GM19397 (cell line): Measurements from ENCODE around the gene MSS51.

ENCODE experiments used
- ATAC-seq: cut with Tn5 transposase; IDR thresholded peaks from one replicate; pipeline ENCODE4 v1.9.1; 2021; ENCODE audit warnings: mild to moderate bottlenecking, moderate library complexity; ENCODE audit not compliant: unreplicated experiment

Gene MSS51

DNA sequence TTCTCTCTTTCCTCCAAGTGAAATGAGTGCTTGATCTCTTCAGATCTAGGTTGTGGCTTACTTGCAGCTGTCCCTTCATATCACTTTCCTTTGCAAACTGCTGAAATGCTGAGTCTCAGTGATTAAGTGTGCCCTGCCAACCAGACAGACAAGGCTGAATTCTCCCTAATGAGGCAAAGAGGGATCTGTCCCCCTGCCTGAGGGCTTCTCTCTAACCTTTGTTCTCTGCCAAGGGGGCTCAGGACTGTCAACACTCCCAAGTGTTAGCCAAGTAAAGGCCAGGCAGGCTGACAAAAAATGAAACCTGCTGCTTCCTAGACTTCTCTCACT is at the start of gene MSS51:
Gene MSS51, minus strand, starts transcription at position 24 of the 330 bp plus-strand sequence. CDS start 5,277 bp downstream, outside the sequence.
- ATAC-seq = no peak

DNA sequence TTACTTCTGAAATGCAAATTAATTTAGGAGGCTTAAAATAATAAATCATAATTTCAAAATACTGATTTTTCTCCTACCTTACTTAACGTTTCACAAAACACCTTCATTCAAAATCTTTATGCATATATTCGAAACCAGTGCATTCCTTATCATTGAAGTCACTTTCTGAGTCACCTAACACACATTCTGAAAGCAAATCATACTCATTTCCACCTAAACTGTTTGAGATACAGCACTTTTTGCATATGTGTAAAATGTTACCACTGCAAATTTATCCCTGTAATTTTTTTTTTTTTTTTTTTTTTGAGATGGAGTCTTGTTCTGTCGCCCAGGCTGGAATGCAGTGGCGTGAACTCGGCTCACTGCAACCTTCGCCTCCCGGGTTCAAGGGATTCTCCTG is 46.8 kb upstream of the MSS51 start:
- no peak for ATAC-seq

DNA sequence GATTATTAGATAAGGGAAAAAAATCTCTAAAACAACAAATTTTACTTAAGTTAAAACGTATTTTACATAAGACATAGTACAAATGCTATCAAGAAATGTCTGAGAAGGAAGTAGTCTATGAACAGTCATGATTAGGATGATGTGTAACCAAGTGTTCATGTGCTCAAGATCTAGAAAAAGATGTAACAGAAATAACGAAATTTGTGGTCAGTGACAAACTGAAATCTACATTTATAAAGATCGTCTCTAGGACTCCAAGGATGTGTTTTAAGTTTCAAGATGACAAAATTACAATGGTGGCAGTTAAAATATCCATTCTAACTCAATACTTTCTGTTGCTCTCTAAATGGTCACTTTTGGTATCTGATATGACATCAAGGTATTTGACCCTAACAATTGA is 45.3 kb upstream of the MSS51 start:
- no peak for ATAC-seq

DNA sequence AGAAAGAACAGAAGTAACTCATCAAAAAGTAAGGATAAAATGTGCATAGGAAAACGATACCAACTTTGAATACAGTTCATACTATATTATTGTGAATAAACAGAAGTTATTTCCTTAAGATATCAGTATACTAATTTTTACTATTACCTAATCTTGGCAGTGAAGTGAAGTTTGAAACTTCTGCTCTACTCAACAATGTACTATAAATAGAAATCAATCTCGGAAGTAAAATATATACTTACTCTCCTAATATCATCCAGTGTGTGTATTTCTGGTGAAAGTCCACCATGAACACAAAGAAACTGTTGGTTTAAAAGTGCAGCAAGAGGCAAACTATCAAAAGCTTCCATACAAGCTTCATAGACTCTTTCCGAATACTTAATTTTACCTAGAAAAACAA is 37.9 kb upstream of the MSS51 start:
- ATAC-seq = no peak

DNA sequence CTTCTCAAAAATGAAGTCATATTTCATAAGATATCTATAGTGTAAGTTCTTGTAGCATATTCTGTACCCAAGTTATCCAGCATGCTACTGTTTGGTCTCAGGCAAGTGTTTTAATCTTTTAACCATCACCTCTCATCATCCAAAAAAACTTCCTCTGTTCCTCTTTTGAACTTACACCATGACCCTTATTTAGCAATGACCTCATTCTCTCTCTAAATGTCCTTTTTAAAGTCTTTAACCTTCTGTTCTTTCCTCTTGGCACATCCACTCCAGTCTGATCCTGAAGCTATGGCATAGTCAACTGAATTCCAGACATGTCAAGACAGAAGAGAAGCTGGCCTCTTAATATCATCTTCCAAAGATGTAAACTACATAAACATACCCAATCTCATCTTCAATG is 36.2 kb upstream of the MSS51 start:
- ATAC-seq = no peak

DNA sequence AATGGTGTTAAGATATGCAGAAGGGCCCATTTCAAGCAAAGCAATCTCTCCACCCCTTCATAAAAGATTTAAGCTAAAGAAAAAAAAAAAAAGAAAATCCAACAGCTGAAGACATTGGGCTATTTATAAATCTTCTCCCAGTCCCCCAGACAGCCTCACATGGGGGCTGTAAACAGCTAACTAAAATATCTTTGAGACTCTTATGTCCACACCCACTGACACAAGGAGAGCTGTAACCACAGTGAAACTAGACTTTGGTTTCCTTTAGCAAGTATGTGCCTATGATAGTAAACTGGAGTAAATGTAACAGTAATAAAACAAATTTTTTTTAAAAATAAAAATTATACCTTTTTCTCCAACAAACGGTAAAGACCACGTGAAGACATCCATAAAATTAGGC is 33.8 kb upstream of the MSS51 start:
- ATAC-seq = no peak

DNA sequence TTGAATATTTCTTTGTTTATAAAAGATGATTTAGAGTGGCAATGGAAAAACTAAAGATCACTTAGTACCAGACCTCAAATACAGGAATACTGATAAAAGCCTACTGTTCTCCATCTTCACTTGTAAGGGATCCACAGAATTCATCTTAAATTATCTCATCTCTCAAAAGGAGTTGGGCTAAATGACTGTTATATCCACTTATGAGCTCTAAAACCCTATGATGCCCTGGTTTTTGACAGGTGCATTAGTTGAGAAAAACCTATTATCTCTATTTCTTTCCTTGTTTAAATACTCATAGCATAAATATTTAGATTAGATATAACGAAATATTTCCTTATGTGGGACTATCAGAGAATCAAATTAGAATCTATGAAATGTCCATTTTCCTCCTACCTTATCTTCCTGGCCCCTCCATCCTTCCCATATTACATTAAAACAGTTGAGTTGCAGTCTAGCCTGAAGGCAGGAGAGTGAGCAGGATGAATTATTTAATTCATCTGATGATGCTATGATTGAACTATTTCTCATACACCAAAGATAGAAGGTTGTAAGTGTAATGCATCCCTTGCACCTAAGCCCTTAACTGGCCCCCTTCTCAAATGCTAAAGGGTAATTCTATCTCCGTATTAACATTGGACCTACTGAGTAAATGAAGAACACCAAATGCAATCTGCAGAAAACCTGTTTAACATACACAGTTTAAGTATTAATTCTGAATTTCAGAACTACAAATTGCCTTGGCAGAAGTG is 32.8 kb upstream of the MSS51 start:
- no peak for ATAC-seq

DNA sequence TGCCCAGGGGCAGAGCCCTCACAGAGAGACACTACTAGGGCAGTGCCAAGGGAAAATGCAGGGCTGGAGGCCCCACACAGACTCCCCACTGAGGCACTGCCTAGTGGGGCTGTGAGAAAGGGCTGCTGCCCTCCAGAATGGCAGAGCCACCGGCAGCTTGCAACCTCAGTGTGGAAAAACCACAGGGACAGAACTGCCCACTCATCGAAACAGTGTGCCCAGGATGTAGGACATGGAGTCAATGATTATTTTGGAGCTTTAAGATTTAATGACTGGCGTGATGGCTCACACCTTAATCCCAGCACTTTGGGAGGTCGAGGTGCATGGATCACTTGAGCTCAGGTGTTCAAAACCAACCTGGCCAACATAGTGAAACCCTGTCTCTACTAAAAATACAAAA is 27.5 kb upstream of the MSS51 start:
- no peak for ATAC-seq

DNA sequence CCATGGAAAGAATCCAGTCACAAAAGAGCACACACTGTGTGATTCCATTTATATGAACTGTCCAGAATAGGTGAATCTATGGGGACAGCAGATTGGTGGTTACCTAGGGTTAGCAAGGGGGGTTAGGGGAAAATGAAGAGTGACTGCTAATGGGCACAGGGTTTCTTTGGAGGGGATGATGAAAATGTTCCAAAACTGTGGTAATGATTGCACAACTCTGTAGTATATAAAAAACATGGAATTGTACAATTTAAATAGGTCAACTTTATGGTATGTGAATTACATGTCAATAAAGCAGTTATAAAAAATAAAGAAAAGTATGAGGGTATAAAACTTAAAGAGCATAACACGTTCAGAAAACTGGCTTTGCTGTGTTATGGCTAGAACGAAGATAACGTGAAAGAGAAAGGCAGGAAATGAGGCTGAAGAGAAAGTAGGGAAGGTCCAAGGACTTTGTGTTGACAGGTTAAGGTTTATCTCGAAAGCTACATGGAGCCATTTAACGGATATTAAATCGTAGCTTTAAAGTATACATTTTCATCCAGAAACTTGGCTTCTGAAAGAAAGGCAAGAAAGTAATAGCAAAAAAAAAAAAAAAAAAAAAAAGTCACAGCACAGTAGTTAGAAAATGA is 26.4 kb upstream of the MSS51 start:
- ATAC-seq = no peak

DNA sequence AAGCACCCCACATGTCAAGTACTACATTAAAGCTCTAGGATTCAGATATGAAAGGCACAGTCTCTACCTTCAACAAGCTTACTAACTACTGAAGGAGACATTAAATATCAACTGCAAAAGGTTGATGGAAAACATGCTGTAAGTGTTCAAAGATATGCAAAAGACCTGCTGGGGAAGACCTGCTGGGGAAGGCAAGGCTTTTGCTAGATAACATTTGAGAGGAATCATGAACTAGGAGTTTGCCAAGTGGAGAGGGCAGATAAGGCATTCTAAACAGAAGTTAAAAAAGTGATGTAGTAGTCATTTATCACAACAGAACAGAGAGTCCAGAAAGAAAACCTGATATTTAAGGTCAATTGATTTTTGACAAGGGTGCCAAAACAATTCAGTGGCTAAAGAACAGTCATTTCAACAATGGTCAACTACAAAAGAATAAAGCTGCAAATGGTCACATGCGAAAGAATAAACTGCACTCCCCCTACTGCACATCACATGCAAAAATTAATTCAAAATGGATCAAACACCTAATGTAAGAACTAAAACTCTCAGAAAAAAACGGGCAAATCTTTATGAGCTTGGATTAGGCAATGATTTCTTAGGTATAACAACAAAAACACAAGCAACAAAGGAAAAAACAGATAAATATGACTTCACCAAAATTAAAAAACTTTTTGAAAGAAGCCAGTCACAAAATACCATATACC is 23.0 kb upstream of the MSS51 start:
- no peak for ATAC-seq

DNA sequence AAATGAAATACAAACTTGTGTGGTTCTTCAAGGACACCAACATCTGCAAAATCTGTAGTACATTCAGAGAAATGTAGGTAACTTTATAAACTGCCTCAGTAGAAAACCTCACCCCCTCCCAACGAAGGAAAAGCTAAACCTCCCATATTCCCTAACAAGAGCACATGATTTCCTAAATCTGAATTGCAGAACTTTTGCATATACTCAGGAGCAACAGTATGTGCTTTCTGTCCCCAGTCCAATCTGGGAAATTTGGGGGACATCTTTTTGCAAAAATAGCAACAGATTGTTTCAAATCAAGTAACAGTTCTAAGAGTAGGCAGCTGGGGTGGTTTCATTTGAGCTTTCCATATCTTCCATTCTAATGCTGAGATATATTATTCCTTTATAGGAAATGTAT is 15.8 kb upstream of the MSS51 start:
- ATAC-seq = no peak

DNA sequence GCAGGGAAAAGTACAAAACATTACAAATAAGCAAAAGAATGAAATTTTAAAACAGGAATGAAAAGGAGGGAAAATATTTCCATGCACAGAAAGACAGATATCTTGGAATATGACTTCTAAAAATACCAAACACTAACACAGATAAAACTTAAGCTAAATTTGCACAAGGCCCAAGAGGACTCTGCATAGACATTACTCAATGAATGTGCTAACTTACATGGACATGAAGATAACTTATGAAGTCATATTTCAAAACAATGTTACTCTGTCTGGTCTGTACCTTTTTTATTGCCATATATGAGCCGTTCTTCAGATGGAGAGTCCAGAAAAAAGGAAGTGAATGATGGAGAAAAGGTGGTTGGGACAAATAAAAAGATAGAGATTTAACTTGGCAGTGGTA is 15.0 kb upstream of the MSS51 start:
- no peak for ATAC-seq

DNA sequence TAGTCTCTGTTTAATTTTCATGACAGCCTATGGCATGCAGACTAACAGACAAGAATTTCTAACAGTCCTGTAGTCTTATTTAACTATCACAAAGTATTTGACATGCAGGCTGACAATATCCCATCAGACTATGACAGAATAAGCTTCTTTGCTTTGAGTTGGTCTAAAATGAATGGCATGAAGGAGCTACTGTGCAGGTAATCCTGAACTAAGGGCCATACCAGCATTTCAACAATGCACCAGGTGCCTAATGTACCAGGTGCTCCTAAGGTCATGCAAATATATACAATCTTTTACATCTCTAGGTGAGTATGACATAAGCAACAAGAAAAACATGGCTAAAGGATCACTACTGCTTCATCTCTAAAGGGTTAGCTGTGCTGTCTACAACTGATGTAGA is 13.6 kb upstream of the MSS51 start:
- no peak for ATAC-seq

DNA sequence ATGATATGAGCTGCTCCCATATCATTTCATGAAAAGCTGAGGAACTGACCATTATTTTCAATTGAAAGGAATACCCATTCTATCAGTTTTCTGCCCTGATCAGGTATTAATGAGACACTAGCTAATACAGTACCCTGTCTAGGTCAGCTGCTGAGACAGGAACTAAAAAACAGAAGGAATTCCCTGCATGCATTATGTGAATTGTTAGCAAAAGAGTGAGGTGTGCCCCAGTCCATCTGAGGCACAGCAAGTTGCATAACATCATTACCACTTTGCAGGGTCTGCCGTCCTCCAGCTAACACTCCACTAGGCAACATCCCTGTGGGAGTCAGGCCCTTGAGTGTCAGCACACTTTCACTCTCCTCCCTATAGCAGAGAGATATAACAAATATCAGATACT is 11.1 kb upstream of the MSS51 start:
- no peak for ATAC-seq

DNA sequence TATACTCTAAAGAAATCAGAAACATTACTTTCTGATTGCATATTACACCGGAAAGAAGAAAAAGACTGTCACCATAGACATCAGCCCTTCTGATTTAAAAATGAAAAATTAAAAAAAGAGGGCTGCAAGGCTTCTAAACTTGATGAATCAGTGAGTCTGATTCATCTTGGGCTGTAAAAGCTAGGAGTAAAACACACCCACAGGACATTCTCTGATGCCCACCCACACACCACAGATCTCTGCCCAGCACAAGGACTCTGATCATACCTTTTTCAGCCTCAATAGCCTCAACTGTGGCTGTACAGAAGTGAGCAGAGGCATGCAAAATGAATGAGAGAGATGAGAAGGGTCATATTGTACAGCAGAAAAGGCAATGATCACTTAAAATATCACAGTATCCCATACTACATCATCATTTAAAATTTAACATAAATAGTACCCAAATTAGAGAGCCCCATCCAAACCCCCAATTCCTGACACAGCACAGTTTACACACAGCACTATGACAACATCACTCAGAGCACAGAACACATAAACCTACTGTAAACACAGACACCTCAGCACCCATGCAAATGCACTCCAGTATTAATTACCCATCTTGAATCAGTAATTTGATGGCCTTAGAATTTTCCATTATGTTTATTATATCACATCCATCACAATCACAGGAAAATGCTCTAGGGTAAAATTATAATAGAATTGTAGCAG is 6.4 kb upstream of the MSS51 start:
- no peak for ATAC-seq

DNA sequence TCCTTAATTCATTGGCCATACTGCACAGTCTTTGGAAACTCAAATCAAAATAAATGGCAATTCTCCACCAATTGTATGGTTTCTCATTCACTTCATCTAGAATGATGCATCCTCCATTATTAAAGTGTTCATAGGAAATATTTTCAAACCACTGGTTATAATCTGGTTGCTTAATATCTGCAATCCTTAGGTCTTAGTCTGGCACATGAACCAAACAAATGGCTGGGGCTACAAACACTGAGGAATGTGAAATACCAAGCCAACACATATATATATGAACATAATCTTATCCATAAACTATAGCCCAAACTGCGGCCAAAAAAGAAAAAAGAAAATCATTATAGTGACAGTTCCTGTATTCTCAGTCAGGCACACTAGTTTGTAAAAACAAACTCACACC is 5.7 kb upstream of the MSS51 start:
- ATAC-seq = no peak

DNA sequence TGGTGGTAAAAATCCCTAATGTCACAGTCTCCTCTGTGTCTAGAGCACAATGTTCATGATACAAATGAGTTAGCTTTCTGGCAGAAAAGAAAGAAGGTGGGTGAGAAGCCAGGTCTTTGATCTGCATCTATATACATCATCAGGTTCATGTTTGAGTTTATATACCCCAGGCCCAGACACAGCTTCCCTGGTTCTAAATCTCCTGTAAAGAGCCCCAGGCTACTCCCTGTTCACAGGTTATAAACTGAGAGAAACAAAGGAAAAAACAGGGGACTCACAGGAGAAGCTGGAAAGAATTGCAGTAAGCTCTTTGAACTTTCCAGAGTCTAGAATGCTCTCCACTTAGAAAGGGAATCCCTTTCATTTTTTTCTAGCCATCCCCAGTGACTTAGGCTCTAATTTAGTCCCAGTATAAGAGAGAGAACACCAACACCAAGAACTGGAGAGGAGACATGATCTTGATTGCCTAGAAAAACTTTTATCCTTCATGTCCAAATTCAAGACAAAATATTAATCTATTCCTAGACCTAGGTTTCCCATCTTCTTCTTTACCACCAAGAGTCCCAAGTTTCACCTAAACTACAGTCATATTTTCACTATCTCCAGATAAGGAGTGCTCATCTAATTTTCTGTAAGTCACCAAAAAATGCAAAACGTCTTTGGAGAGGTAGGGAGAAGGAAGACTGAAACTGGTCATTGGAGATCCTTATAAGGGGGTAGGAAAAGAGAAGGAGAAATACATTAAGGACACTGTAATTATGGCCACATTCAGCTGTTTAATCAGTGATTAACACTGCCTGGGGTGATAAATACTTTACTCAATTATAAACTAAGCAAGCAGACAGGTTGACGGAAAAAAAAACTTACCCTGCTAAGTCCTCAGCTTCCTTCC is 469 bp downstream of the MSS51 start:
- ATAC-seq = no peak

DNA sequence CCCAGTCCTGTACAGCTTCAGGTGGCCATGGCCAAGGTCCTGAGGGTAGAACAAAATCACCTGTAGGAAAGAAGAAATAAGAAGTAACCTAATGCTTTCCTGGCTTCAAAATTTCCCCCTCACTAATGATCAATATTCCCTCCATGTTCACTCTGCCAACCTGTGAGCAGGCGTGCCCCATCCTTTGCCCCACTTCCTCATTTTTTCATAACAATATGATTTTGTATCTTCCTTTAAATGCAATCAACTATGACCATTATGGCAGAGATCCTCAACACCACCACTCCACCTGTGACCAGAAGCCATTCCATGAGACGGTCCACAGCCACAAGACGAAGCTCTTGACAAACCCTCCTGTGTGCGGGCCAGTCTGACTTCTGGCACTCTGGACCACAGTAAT is 7.0 kb downstream of the MSS51 start:
- no peak for ATAC-seq

DNA sequence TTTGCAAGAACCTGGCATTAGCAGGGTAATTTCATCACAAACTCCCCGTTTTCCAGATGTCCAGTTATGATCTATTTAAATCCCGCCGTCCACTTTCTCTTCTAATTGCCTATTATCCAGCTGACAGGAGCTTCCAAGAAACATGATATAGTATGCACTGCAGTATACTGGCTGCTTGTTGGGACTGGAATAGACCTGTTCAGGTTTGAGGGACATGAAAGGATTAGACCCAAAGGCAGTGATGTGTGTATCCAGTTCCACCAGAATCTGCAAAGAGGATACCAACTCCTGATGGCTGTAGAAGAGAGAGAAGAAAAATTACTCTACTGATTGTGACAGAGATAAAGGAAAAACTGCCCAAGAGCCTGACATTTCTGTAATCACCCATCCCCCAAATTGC is 8.9 kb downstream of the MSS51 start:
- no peak for ATAC-seq

DNA sequence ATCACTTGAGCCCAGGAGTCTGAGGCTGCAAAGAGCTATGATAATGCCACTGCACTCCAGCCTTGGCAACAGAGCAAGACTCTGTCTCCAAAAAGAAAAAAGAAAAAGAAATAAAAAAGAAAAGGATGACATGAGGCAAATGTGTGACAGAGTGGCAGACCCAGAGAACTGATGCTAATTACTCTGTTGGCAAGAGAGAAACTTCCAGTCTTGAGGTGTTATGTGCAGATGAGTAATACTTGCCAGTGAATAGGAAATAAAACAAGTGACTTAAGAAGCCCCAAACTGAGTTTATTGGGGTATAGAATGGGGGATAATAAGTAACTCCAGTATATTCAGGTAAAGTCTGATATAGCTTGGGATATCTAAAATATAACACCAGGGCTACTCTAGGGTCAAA is 10.1 kb downstream of the MSS51 start:
- ATAC-seq = no peak

DNA sequence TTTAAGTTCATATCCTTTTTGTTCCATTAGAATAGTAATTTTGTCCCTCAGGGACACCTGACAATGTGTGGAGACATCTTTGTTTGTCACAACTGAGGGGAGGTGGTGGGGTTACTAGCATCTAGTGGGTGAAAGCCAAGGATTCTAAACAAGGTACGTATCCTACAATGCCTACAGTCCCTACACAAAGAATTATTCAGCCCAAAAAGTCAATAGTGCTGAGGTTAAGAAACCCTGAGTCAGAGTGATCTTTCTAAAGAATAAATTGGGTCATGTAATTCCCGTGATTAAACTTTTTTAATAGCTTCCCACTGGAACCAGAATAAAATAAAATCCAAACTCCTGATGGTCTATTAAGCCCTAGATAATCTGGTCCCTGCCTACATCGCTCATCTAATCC is 16.8 kb downstream of the MSS51 start:
- ATAC-seq = no peak
